Gastrocnemius medialis (tissue), 4 donors: ENCODE measurements around the gene BRPF1.

ENCODE experiments used
- CTCF ChIP-seq, 5 experiments: fragments of 450-650 bp in 3 of 5; fragments of 200-600 bp in 2 of 5; sonication (generic) in 2 of 5; IDR thresholded peaks in 4 of 5; conservative IDR thresholded peaks in 1 of 5; 1 replicate in 4 of 5; 2 replicates in 1 of 5; pipeline ENCODE4 v1.5.1; 2016 to 2019; ENCODE audit warnings: antibody characterized with exemption in 5 of 5, mild to moderate bottlenecking in 3 of 5, moderate library complexity in 3 of 5
- POLR2A ChIP-seq, 2 donors: fragments of 450-650 bp; IDR thresholded peaks; one replicate each; pipeline ENCODE4 v1.6.1; 2017; ENCODE audit warnings: antibody characterized with exemption in 2 of 2, mild to moderate bottlenecking in 2 of 2, moderate library complexity in 2 of 2

DNA sequence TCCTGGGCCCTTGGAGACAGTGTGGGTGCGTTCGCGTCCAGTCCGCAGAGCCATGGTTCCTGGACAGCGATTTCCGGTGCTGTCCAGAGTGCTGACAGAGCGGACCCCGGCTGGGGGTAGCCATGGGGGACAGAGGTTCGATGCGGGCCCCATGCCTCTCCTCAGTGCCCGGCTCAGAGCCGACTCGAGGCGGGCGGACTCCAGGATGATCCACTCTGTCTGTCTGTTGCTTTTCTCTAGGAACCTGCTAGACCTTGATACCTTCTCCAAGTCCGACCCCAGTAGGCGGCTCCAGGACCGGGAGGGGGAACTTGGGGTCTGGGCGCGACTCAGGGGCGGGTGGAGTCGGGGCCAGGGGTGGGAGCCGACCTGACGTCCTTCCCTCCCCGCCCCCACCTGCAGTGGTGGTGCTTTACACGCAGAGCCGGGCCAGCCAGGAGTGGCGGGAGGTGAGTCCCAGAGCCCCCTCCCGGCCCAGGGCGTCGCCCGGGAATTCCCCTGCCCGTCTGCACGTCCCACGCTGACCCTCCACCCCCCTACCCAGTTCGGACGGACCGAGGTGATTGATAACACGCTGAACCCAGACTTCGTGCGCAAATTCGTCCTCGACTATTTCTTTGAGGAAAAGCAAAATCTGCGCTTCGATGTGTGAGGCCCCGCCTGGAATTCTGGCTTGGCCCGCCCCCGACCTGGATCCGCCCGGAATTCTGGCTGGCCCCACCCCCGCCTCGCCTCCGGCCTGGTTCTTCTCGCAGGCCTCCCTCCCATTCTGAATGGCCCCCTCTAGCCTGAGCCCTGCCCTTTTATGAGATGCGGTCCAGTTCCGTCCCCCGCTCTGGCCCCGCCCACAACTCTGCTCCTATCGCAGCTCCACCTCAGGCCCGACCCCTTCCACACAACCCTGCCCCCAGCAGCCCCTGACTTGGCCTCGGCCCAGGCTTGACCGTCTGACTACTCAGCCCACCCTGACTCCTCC, 26.9 kb upstream of the BRPF1 start:
- TF ChIP-seq CTCF (IDR thresholded peaks at IDR 0.05 in 4 of 5, conservative IDR thresholded peaks at IDR 0.05 in 1 of 5) = no peak
- TF ChIP-seq POLR2A (IDR thresholded peaks at IDR 0.05) = no peak
